COLO668 (cell line): Measurements from ENCODE around the gene STX3.
A peak's percentile ranks its signal among the peaks of the same experiment; 100 is the strongest.
"Not testable (repeated sequence)": the region's sequence is repeated elsewhere in the genome, so short reads cannot be mapped to it uniquely, and the experiment has no call there.

Experiments used
- DNase-seq: peaks from one replicate; lab custom pipeline; 2025; ENCODE audit not compliant: unreplicated experiment; lab: John Stamatoyannopoulos, UW

The STX3 gene

DNA sequence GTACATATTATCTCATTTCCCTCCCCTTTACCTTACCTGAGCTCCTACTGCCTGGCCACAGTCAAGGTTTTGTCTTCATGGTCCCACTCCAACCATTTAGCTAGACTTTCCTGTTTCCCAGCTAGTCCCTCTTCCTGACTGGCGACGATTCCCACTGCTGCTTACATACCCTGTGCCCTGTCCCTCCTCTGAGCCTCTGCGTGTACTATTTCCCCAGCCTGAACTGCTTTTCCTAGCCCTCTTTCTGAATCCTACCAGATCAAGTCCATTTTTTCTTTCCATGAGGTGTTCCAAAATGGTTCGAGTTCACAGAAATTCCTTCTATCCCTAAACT lies 32.0 kb downstream of the STX3 start:
- DNase-seq = no peak

DNA sequence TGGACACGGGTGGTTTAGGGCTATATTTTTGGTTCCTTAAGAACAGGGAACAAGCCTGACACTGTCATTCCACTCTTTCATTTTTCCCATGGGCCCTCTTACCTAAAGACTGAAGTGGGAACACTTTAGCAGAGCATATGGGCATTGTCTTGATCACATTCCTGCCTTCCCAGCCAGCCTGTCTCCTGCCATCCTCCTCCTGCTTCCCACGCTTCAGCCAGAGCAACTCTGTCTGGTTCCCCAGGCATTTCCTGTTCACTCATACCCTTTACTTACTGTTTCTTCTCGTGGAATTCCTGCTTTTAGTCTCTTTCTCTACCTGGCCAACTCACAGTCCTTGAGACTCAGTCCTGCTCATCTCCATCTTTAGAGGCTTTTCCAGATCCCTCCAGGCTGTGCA lies 32.6 kb downstream of the STX3 start:
- DNase-seq = no peak

DNA sequence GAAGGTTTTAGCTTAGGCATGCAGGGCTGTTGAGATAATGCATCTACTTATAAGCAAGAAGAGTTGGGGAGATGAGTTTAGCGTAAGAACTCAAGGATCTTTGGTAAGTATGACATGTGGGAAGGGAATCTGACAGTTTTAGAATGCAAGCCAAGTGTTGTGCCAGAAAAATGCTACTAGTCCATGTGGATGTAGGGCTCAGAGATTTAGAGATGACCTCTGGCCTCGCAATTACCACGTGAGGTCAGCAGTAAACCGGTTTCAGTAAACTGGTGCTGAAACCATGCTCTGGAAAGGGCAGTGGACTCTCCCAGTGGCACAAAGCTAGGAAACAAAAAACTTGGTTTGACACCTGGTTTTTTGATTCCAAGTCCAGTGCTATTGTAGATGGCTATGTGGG lies 36.5 kb downstream of the STX3 start:
- DNase-seq = no peak

- no peak for DNase-seq
Measured at GRCh38 chr11:59792507-59792906, 37.3 kb downstream of the STX3 start.

DNA sequence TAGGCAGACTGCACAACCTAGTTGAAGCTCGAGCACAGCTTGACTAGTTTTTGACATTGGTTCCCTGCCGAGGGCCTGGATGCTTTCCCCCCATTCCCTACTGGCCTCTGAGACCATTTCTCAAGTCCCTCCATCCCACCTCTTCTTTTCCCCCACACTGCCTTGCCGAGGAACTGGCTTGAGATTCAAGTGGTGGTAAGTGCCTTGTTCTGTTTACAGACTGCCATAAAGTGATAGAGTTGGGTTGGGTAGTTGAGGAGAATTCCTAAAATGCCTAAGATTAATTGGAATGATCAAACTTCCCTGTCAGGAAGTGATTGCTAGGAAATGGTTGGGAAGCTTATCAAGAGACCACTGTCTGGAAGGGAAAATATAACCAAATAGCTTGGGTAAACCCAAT lies 39.2 kb downstream of the STX3 start:
- no peak for DNase-seq

- DNase-seq = no peak
Measured at GRCh38 chr11:59800390-59801025, 45.3 kb downstream of the STX3 start.

GRCh38 chr11:59801160-59801706 lies 46.1 kb downstream of the STX3 start:
- DNase-seq = no peak

DNA sequence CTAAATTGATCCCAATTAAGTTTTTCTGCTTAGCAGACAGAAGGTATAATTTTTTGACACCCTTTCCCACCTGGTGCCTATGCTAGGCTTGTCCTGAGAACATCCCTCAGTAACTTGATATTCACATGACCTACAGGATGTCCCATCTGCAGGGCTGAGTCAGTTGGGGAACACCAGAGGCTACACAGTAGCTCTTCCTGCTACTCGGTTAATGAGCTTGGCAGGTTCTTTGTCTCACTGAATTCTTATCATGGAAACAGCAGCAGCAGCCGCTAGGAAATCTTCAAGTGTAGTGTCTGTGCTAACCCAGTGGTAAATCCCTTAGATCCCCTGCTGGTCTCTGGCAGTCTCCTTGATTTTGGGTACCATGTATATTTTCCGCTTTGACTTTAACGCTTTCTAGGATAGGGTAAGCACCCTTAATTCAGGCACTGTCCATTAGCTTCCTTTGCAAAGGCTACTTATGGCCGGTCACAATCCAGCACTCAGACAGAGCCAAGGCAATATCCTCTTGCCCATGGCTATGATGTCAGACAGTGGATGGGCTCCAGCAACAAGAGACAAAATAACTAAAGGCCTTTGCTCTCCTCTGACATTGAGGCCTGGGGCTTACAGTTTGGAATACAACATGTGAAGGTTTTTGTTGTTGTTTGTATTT lies 46.9 kb downstream of the STX3 start:
- no peak for DNase-seq

GRCh38 chr11:59802639-59803176 lies 47.5 kb downstream of the STX3 start:
- peak; percentile 20 for DNase-seq

DNA sequence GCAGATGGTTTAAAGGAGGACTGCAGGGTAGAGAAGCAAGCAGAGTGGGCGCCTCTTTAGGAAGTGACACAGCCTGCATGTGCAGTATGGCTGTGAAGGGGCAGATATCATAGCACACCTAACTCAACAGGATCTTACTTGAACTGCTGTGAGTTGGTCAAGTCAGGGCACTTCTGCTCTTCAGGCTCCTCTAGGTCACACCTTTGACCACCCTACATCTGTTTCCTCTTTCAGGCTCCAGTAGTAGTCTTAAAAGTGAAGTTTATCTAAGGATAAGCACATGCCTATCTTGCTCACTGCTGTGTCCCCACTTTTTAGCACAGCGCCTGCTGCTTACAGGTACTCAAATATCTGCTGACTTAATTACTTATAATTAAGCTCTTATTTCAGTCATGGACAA lies 48.9 kb downstream of the STX3 start:
- DNase-seq = no peak

GRCh38 chr11:59807047-59807610 lies 52.0 kb downstream of the STX3 start:
- DNase-seq = no peak

- DNase-seq = peak; percentile 92
Measured at GRCh38 chr11:59810189-59810910, 55.2 kb downstream of the STX3 start, which contains the start of gene MRPL16. Gene MRPL16 (minus strand): TSS chr11:59810778. CDS start chr11:59810658, 120 bp downstream.

DNA sequence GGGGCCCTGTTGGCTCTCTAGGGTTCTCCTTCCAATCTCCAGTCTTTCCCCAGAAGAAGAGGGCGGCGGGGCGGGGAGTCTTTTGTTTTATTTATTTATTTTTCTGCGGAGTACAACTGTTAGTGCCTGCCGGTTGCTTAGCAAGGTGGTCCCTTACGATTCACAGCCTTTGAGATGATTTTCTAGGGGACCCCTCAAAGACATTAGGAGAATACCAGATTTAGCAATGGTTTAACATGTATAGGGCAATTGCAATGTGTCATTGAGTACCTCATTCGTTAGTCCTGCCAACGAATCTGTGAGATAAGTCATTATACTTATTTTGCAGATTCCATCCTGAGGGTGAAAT lies 55.7 kb downstream of the STX3 start:
- DNase-seq = no peak

- no peak for DNase-seq
Measured at GRCh38 chr11:59812220-59812619, 57.0 kb downstream of the STX3 start.

DNA sequence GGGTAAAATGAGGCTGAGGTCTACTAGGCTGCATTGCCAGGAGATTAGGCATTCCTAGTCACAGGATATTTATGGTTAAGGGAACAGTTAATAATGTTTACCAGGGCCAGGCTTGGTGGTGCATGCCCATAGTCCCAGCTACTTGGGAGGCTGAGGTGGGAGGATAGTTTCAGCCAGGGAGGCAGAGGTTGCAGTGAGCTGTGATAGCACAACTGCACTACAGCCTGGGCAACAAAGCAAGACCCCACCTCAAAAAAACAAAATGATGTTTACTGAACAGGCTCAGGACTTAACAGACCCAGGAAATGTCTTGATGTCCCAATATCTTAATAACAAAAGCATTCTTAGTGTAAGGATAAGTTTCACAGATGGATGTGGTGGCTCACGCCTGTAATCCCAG lies 58.2 kb downstream of the STX3 start:
- DNase-seq = no peak

DNA sequence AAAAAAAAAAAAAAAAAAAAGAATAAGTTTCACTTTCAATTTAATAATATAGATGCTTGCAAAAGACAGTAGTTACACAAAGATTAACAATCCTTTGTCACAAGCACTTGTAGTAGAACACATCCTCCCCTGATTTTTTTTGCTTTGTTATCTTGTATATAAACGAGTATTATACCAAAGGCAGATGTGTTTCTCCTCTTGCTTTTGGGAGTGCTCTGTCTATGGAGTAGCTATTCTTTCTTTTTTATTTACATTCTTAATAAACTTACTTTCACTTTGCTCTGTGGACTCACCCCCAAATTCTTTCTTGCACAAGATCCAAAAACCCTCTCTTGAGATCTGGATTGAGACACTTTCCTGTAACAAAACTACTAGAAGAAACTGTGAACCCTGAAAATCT lies 58.8 kb downstream of the STX3 start:
- no peak for DNase-seq

DNA sequence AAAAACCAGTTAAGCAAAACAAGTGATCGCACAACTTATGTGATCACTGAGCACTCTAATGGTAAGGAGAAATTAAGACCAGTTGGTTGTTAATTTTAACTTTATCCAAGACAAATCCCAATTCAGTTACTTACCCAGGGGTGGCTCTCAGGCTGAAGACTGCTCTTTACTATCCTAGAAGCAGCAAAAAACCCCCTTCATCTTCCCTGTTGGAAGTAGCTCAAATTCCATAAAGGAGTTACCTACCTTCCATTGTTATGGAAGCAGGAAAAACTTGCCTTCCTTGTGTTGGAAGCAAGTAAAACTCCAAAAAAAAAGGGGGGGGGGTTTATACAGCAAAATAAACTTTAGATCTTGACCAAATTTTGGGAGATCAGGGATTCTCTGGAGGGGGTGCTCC lies 60.6 kb downstream of the STX3 start:
- no peak for DNase-seq

GRCh38 chr11:59816434-59816833 lies 61.3 kb downstream of the STX3 start:
- not testable (repeated sequence) for DNase-seq

DNA sequence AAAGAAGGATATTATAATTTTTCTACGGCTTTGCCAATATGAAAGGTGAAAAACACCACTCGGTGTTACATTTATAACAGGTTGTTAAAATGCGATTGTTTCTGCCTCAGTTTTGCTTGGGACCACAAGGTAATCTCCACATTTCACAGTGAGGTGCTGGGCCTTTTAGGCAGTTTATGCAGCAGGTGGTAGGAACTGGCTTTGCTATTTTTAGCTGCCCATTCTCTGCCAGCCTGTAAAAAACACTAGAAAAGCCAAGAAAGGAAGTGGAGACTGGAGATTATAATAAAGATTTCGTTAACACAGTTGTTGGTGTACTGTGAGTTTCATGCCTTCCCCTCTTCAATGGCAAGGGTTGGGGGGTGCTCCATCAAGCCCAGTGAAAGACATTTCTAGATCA lies 63.4 kb downstream of the STX3 start:
- DNase-seq = no peak

- peak; percentile 23 for DNase-seq
Measured at GRCh38 chr11:59822989-59823566, 67.9 kb downstream of the STX3 start.

GRCh38 chr11:59829358-59829757 lies 74.2 kb downstream of the STX3 start:
- DNase-seq = no peak
